Neural cell (in vitro differentiated cells): ENCODE data around the gene DNAJC5. TPM values are rescaled to one million over a fixed set of nuclear protein-coding genes. Genes with fewer than 3 reads are reported as not detected.

Experiments
- H2AFZ ChIP-seq: fragments of 200-600, 300-800 bp; sonication (generic), shearing (Covaris generic); 2 replicates; pipeline ENCODE4 v1.6.0; 2014; ENCODE audit warnings: low read depth, mild to moderate bottlenecking, antibody characterized with exemption, low read length, moderate library complexity
- H3F3A ChIP-seq: fragments of 200-600 bp; shearing (Covaris generic); 2 replicates; pipeline ENCODE4 v1.6.1; 2016; ENCODE audit warnings: mild to moderate bottlenecking, moderate library complexity, mixed read lengths, antibody characterized with exemption, low read length; ENCODE audit not compliant: insufficient read depth, poor library complexity, severe bottlenecking
- H3K27ac ChIP-seq: fragments of 200-600, 300-800 bp; sonication (generic), shearing (Covaris generic); 2 replicates; pipeline ENCODE4 v1.5.1; 2014; ENCODE audit warnings: mild to moderate bottlenecking, low read length, moderate library complexity
- H3K27me3 ChIP-seq: fragments of 300-800, 200-600 bp; sonication (generic), shearing (Covaris generic); 2 replicates; pipeline ENCODE4 v1.6.0; 2014; ENCODE audit warnings: mild to moderate bottlenecking, low read depth, low read length, moderate library complexity; ENCODE audit not compliant: insufficient read depth
- H3K36me3 ChIP-seq: fragments of 300-800, 200-600 bp; sonication (generic), shearing (Covaris generic); 2 replicates; pipeline ENCODE4 v1.5.1; 2014; ENCODE audit warnings: mild to moderate bottlenecking, antibody characterized with exemption, low read length, moderate library complexity; ENCODE audit not compliant: insufficient read depth
- H3K4me2 ChIP-seq: fragments of 300-800, 200-600 bp; sonication (generic), shearing (Covaris generic); 2 replicates; pipeline ENCODE4 v1.6.0; 2014; ENCODE audit warnings: mild to moderate bottlenecking, low read length
- H3K4me3 ChIP-seq: fragments of 300-800, 200-600 bp; sonication (generic), shearing (Covaris generic); 2 replicates; pipeline ENCODE4 v1.5.1; 2014; ENCODE audit warnings: mild to moderate bottlenecking, low read length, moderate library complexity
- H3K79me2 ChIP-seq: fragments of 200-600 bp; shearing (Covaris generic); replicated peaks from 2 replicates; pipeline ENCODE4 v1.6.0; 2014; ENCODE audit warnings: mild to moderate bottlenecking, low read length, moderate library complexity; ENCODE audit not compliant: insufficient read depth
- H3K9ac ChIP-seq: fragments of 300-800, 200-600 bp; sonication (generic), shearing (Covaris generic); 2 replicates; pipeline ENCODE4 v1.6.1; 2016; ENCODE audit warnings: mild to moderate bottlenecking, low read length, mixed read lengths
- H3K9me2 ChIP-seq: fragments of 200-600 bp; shearing (Covaris generic); 2 replicates; pipeline ENCODE4 v1.6.1; 2016; ENCODE audit warnings: mild to moderate bottlenecking, low read length, mixed read lengths; ENCODE audit not compliant: insufficient read depth
- H3K9me3 ChIP-seq: fragments of 200-600, 300-800 bp; sonication (generic), shearing (Covaris generic); 2 replicates; pipeline ENCODE4 v1.6.1; 2016; ENCODE audit warnings: mild to moderate bottlenecking, mixed run types, low read length, moderate library complexity, mixed read lengths
- H4K20me1 ChIP-seq: fragments of 200-600 bp; shearing (Covaris generic); 2 replicates; pipeline ENCODE4 v1.6.1; 2016; ENCODE audit warnings: mild to moderate bottlenecking, mixed run types; ENCODE audit not compliant: insufficient read depth
- CTCF ChIP-seq: fragments of 450-650 bp; IDR thresholded peaks from 2 replicates; pipeline ENCODE4 v1.5.1; 2014; ENCODE audit warnings: antibody characterized with exemption, mild to moderate bottlenecking, moderate library complexity; ENCODE audit not compliant: poor library complexity, severe bottlenecking
- EP300 ChIP-seq: fragments of 450-650 bp; conservative IDR thresholded peaks from 2 replicates; pipeline ENCODE4 v1.6.1; 2014; ENCODE audit warnings: antibody characterized with exemption, mild to moderate bottlenecking, moderate library complexity; ENCODE audit not compliant: poor library complexity, severe bottlenecking
- EZH2 ChIP-seq: fragments of 200-600, 300-800 bp; shearing (Covaris generic), sonication (generic); IDR thresholded peaks from 2 replicates; pipeline ENCODE4 v1.6.1; 2014; ENCODE audit warnings: antibody characterized with exemption, low read length, borderline replicate concordance, mild to moderate bottlenecking; ENCODE audit not compliant: insufficient read depth, poor library complexity, severe bottlenecking
- MXI1 ChIP-seq: fragments of 450-650 bp; conservative IDR thresholded peaks from 2 replicates; pipeline ENCODE4 v1.6.1; 2014; ENCODE audit warnings: antibody characterized with exemption, mild to moderate bottlenecking; ENCODE audit not compliant: poor library complexity, severe bottlenecking
- POLR2AphosphoS5 ChIP-seq: IDR thresholded peaks from 2 replicates; pipeline ENCODE4 v1.6.1; 2012
- RAD21 ChIP-seq: fragments of 450-650 bp; conservative IDR thresholded peaks from 2 replicates; pipeline ENCODE4 v1.6.1; 2014; ENCODE audit warnings: antibody characterized with exemption, mild to moderate bottlenecking, moderate library complexity
- REST ChIP-seq: IDR thresholded peaks from 2 replicates; pipeline ENCODE4 v1.6.1; 2012; ENCODE audit warnings: borderline replicate concordance
- SMC3 ChIP-seq: fragments of 450-650 bp; conservative IDR thresholded peaks from 2 replicates; pipeline ENCODE4 v1.6.1; 2014; ENCODE audit warnings: antibody characterized with exemption, mild to moderate bottlenecking, moderate library complexity; ENCODE audit not compliant: poor library complexity
- TAF1 ChIP-seq: IDR thresholded peaks from 2 replicates; pipeline ENCODE4 v1.6.1; 2012; ENCODE audit warnings: low read depth
- polyA plus RNA-seq: library from polyadenylated mRNA; depleted of rRNA; stranded (reverse); fragments of >200 nt; gene quantifications from 2 replicates; pipeline ENCODE4 v1.2.3, GENCODE V29; 2014

DNAJC5 gene
- polyA plus RNA-seq, 1 donor from 2014 or later: 82.8 TPM

GRCh38 chr20:63969838-63970713, 75.2 kb downstream of the DNAJC5 start, which contains the start of gene ZNF512B:
Gene ZNF512B, minus strand, starts transcription at chr20:63969930. Its CDS starts 1,980 bp downstream, at chr20:63967950.
- H3K79me2 ChIP-seq: peaks cover 8% of the 10 kb centered on the region
- no peaks in the 10 kb centered on the region for H3F3A ChIP-seq
- H3K9ac ChIP-seq: peak within 1 kb of the TSS; percentile 90
- H3K36me3 ChIP-seq: no peaks in the 10 kb centered on the region
- H4K20me1 ChIP-seq: no peaks in the 10 kb centered on the region
- no peaks in the 10 kb centered on the region for H3K9me2 ChIP-seq
- no peaks in the 10 kb centered on the region for H3K27me3 ChIP-seq
- H2AFZ ChIP-seq: peak within 1 kb of the TSS; percentile 1
- H3K27ac ChIP-seq: peak within 1 kb of the TSS; percentile 44
- TF ChIP-seq TAF1 (no peak), REST (no peak), EZH2 (no peak), EP300 (no peak), CTCF (no peak), POLR2AphosphoS5 (peak; percentile 56), RAD21 (no peak)
- H3K4me3 ChIP-seq: peak within 1 kb of the TSS; percentile 84
- peak within 1 kb of the TSS; percentile 88 for H3K4me2 ChIP-seq
- H3K9me3 ChIP-seq: no peaks in the 10 kb centered on the region

DNA sequence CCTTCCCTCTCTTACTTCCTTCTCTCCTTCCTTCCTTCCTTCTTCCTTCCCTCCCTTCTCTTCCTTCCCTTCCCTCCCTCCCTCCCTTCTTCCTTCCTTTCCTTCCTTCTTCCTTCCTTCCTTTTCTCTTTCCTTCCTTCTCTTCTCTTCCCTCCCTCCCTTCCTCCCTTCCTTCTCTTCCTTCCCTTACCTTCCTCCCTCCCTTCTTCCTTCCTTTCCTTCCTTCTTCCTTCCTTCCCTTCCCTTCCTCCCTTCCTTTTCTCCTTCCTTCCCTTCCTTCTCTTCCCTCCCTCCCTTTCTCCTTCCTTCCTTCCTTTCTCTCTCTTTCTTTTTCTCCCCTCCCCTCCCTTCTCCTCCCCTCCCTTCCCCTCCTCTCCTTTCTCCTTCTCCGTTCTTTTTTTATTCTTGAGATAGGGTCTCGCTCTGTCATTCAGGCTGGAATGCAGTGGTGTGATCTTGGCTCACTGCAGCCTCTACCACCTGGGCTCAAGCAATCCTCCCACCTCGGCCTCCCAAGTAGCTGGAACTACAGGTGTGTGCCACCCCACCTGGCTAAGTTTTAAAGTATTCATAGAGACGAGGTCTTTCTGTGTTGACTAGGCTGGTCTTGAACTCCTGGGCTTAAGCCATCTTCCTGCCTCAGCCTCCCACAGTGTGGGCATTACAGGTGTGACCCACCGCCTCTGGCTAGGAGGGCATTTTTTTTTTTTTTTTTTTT, 75.9 kb downstream of the DNAJC5 start:
- H3K9ac ChIP-seq: peak overlapping the region; percentile 83
- peaks cover 8% of the 10 kb centered on the region for H3K79me2 ChIP-seq

More for the DNA sequence above, 75.9 kb downstream of the DNAJC5 start:
- Histone ChIP-seq H3K4me2 (no peak overlapping the region), H3K27ac (no peak overlapping the region), H3K27me3 (no peaks in the 10 kb centered on the region), H4K20me1 (no peaks in the 10 kb centered on the region), H3K9me3 (no peaks in the 10 kb centered on the region), H3F3A (no peaks in the 10 kb centered on the region), H3K9me2 (no peaks in the 10 kb centered on the region), H3K4me3 (peak overlapping the region; percentile 71), H3K36me3 (no peaks in the 10 kb centered on the region), H2AFZ (no peak overlapping the region)
- no peak for TF ChIP-seq RAD21
- no peak for TF ChIP-seq MXI1
- TF ChIP-seq CTCF: no peak
- TF ChIP-seq EP300: no peak
- TF ChIP-seq POLR2AphosphoS5: no peak
- no peak for TF ChIP-seq TAF1
- TF ChIP-seq SMC3: no peak
- no peak for TF ChIP-seq REST
- TF ChIP-seq EZH2: no peak
